MCF 10A (cell line): ENCODE measurements around the gene RTN4IP1. TPM values are rescaled to one million over a fixed set of nuclear protein-coding genes. Genes with fewer than 3 reads are reported as not detected.
"Not testable (repeated sequence)": the region's sequence is repeated elsewhere in the genome, so short reads cannot be mapped to it uniquely, and the experiment has no call there.

Source experiments
- BruUV-seq: library from RNA; stranded (reverse); fragments of 400-500 nt; replicated peaks from 2 replicates; lab custom pipeline; 2021; lab: Mats Ljungman, UMichigan
- CTCF ChIA-PET: fragments of 300-600 bp; sonication (Branson Sonifier 250); formaldehyde crosslinking; extraction: SDS; loops from one replicate; lab custom pipeline; 2021; ENCODE audit warnings: antibody characterized with exemption, inconsistent platforms; lab: Yijun Ruan, JAX
- POLR2A ChIA-PET: fragments of 300-600, 350-650 bp; sonication (Branson Sonifier 250); formaldehyde crosslinking; extraction: SDS; loops from one replicate; lab custom pipeline; 2020; ENCODE audit warnings: antibody characterized with exemption, inconsistent platforms; lab: Yijun Ruan, JAX
- DNase-seq: peaks from one replicate; pipeline ENCODE4 v3.0.0-alpha.2; 2018; ENCODE audit not compliant: unreplicated experiment
- H3K27ac Mint-ChIP-seq: one replicate; pipeline ENCODE4 v1.8.0; 2022; ENCODE audit warnings: mild to moderate bottlenecking, low read depth, mixed read lengths; ENCODE audit not compliant: unreplicated experiment
- H3K27me3 Mint-ChIP-seq: one replicate; pipeline ENCODE4 v1.8.0; 2022; ENCODE audit warnings: mixed read lengths; ENCODE audit not compliant: insufficient read depth, unreplicated experiment
- H3K36me3 Mint-ChIP-seq: one replicate; pipeline ENCODE4 v1.8.0; 2022; ENCODE audit warnings: mild to moderate bottlenecking, moderate library complexity, mixed read lengths; ENCODE audit not compliant: insufficient read depth, unreplicated experiment
- H3K4me1 Mint-ChIP-seq: one replicate; pipeline ENCODE4 v1.8.0; 2022; ENCODE audit warnings: mixed read lengths; ENCODE audit not compliant: insufficient read depth, unreplicated experiment
- H3K4me3 Mint-ChIP-seq: one replicate; pipeline ENCODE4 v1.8.0; 2022; ENCODE audit warnings: mild to moderate bottlenecking, moderate library complexity, mixed read lengths; ENCODE audit not compliant: unreplicated experiment
- H3K9me3 Mint-ChIP-seq: one replicate; pipeline ENCODE4 v1.8.0; 2022; ENCODE audit warnings: mixed read lengths; ENCODE audit not compliant: unreplicated experiment
- CTCF ChIP-seq: fragments of 200-600 bp; IDR thresholded peaks from one replicate; pipeline ENCODE4 v1.8.0; 2022; ENCODE audit warnings: antibody characterized with exemption, mild to moderate bottlenecking; ENCODE audit not compliant: unreplicated experiment
- intact Hi-C: fragments of 100-400 bp; cut with micrococcal nuclease; formaldehyde crosslinking; loops from 2 replicates; pipeline ENCODE4 v1.14.1; 2022
- total RNA-seq: library from RNA; stranded (reverse); gene quantifications from 2 replicates; pipeline ENCODE4 v1.2.3, GENCODE V29; 2022

The RTN4IP1 gene
- total RNA-seq, 1 experiment from 2014 or later, result 6.5 TPM

- peaks cover 72% of the 10 kb centered on the region for H3K36me3 Mint-ChIP-seq
- CTCF ChIA-PET, result interaction anchor here (0.6 to 21.3 kb wide), 13 partner anchors 11 to 1419 kb away, joined by 3 to 404 read pairs (median 4); no protein-coding TSS in a partner anchor
- H3K27me3 Mint-ChIP-seq, result no peaks in the 10 kb centered on the region
- H3K4me1 Mint-ChIP-seq, result peaks cover 26% of the 10 kb centered on the region
- no TSS peak for BruUV-seq
- POLR2A ChIA-PET, result interaction anchor here (0.6 to 6.6 kb wide), 24 partner anchors 8 to 436 kb away, joined by 3 to 152 read pairs (median 5); partner anchors contain the start of gene ATG5
- no peak for TF ChIP-seq CTCF
- peak; percentile 67 for DNase-seq
- intact Hi-C loops, result loop anchor here (10.0 kb wide), 1 partner anchor 123 kb away; no protein-coding TSS in a partner anchor
- H3K4me3 Mint-ChIP-seq, result no peak overlapping the region
- no peaks in the 10 kb centered on the region for H3K9me3 Mint-ChIP-seq
- peak overlapping the region; percentile 86 for H3K27ac Mint-ChIP-seq
These were observed 67.5 kb downstream of the RTN4IP1 start for GRCh38 chr6:106561686-106562405.

DNA sequence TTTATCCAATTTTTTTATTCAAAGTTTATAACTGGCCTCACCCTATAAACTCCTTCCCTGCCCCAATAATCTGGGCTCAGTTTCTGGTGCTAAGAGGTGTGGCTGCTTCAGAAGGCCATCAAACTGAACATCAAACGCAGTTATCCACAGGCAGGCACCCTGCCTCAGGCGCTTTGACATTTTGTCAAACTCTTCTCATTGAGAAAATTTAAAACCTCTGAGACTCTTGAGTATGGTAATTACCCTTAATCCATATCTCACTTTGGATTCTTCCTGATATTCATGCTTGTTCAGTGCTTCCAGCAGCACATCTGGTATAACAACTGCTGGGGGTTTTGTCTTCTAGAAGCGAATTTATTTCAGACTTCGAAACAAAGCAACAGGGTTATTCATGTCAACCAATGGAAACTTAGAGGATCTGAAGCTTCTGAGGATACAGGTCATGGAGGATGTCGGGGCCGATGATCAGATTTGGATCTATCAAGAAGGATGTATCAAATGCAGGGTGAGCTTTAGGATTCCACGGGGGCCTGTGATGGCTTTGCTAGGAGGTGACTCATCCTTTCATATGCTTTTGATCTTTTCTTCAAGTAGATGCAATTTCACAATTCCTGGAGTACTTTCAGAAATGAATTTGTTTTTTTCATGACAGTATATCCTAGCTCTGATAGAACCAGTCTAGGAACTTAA, 68.2 kb downstream of the RTN4IP1 start:
- no peak for TF ChIP-seq CTCF
- Mint-ChIP-seq H3K36me3 (peaks cover 71% of the 10 kb centered on the region), H3K27me3 (no peaks in the 10 kb centered on the region), H3K9me3 (no peaks in the 10 kb centered on the region), H3K27ac (peak overlapping the region; percentile 86), H3K4me1 (peaks cover 26% of the 10 kb centered on the region), H3K4me3 (no peak overlapping the region)
- intact Hi-C loops, result loop anchor here (10.0 kb wide), 1 partner anchor 124 kb away; no protein-coding TSS in a partner anchor
- BruUV-seq, result no TSS peak
- peak; percentile 76 for DNase-seq
- ChIA-PET CTCF (interaction anchor here (0.6 to 21.3 kb wide), 11 partner anchors 11 to 755 kb away, joined by 3 to 404 read pairs (median 4); no protein-coding TSS in a partner anchor), POLR2A (interaction anchor here (0.7 to 6.6 kb wide), 19 partner anchors 8 to 437 kb away, joined by 3 to 152 read pairs (median 5); no protein-coding TSS in a partner anchor)

DNA sequence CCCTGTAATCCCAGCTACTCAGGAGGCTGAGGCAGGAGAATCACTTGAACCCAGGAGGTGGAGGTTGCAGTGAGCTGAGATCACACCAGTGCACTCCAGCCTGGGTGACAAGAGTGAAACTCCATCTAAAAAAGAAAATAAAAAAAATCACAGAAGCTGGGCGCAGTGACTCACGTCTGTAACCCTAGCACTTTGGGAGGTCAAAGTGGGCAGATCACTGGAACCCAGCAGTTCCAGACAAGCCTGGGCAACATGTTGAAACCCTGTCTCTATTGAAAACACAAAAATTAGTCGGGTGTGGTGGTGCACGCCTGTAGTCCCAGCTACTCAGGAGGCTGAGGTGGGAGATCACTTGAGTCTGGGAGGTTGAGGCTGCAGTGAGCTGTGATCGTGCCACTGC, 69.6 kb downstream of the RTN4IP1 start:
- Mint-ChIP-seq H3K27ac (peak overlapping the region; percentile 19), H3K36me3 (peaks cover 71% of the 10 kb centered on the region), H3K4me1 (peaks cover 26% of the 10 kb centered on the region)
- H3K9me3 Mint-ChIP-seq, H3K4me3 Mint-ChIP-seq, H3K27me3 Mint-ChIP-seq, BruUV-seq: not testable (repeated sequence)
- intact Hi-C loops, result loop anchor here (10.0 kb wide), 1 partner anchor 125 kb away; no protein-coding TSS in a partner anchor
- POLR2A ChIA-PET, result interaction anchor here (0.6 to 9.1 kb wide), 7 partner anchors 12 to 556 kb away, joined by 3 to 80 read pairs (median 4); partner anchors contain the start of gene ATG5
- CTCF ChIA-PET, result interaction anchor here (0.7 to 21.3 kb wide), 7 partner anchors 9 to 366 kb away, joined by 3 to 404 read pairs (median 3); no protein-coding TSS in a partner anchor
- DNase-seq, result peak; percentile 60

DNA sequence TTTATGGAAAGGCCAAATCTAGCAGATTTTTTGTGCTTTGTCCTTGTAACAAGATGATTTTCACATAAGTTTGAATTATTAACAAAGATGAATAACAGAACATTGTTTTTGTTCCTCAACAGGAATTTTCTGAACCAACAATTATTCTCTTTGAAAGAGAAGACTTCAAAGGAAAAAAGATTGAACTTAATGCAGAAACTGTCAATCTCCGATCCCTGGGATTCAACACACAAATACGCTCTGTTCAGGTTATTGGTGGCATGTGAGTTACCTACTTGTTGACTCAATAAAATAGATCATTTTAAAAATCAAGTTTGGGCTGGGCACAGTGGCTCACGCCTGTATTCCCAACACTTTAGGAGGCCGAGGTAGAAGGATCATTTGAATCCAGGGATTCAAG, 70.9 kb downstream of the RTN4IP1 start:
- no peak for TF ChIP-seq CTCF
- peaks cover 29% of the 10 kb centered on the region for H3K4me1 Mint-ChIP-seq
- no TSS peak for BruUV-seq
- ChIA-PET CTCF (interaction anchor here (1.3 to 21.3 kb wide), 4 partner anchors 7 to 112 kb away, joined by 4 to 404 read pairs (median 16); no protein-coding TSS in a partner anchor), POLR2A (interaction anchor here (1.0 to 9.1 kb wide), 4 partner anchors 28 to 82 kb away, joined by 3 to 80 read pairs (median 3); no protein-coding TSS in a partner anchor)
- intact Hi-C loops, result no loop called here
- no peak overlapping the region for H3K4me3 Mint-ChIP-seq
- no peaks in the 10 kb centered on the region for H3K27me3 Mint-ChIP-seq
- no peak for DNase-seq
- peak overlapping the region; percentile 52 for H3K27ac Mint-ChIP-seq
- peaks cover 76% of the 10 kb centered on the region for H3K36me3 Mint-ChIP-seq
- no peaks in the 10 kb centered on the region for H3K9me3 Mint-ChIP-seq
